SK-N-SH (cell line): Measurements from ENCODE around the gene ROBO1.

Experiments used
- ELF1 ChIP-seq: IDR thresholded peaks from 2 replicates; pipeline ENCODE4 v1.4.0; 2012
- MXI1 ChIP-seq: IDR thresholded peaks from 2 replicates; pipeline ENCODE4 v1.6.1; 2012; ENCODE audit warnings: mild to moderate bottlenecking, low read depth, low read length, improper control_type of control experiment
- POLR2AphosphoS5 ChIP-seq: IDR thresholded peaks from 2 replicates; pipeline ENCODE4 v1.6.1; 2012; ENCODE audit warnings: low read depth, low read length
- SIN3A ChIP-seq: IDR thresholded peaks from 2 replicates; pipeline ENCODE4 v1.6.1; 2012; ENCODE audit warnings: low read depth, mild to moderate bottlenecking, low read length, moderate library complexity, borderline replicate concordance
- TF ChIP-seq, protein P1 (sequence below): fragments of 200-600 bp; sonication (generic); IDR thresholded peaks from 2 replicates; pipeline ENCODE4 v1.6.1; 2017; ENCODE audit warnings: antibody characterized with exemption, mild to moderate bottlenecking, moderate library complexity
- TF ChIP-seq, protein P2 (sequence below): IDR thresholded peaks from 2 replicates; pipeline ENCODE4 v1.6.1; 2012; ENCODE audit warnings: mild to moderate bottlenecking, low read depth, low read length, moderate library complexity

DNA sequence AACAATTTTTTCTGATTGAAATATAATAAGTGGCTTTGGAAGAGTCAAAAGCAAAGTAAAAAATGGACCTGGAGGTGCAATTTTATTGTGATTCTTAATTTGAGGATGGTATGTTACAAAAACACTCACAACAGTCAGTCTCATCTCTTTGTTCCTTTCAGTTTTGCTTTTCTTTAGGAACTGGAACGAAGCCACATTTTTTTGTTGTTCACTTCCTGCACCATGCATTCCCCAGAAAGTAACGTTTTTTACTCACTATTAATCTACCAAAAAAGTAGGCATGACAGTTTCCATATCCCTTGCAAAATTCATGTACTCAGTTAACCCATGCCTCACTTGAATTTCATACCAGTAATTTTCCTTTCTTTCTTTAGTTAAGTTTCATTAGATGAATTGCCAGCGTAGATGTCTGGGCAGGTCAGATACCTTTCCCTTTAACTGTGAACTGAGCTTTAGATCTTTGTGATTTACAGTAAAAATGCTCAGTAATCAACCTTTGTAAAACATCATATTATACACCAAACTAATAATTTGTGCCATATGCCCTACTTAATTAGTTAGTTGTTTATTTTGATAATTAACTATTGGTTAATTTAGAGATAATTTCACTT lies 384.3 kb downstream of the ROBO1 start:
- TF ChIP-seq, protein P1, sequence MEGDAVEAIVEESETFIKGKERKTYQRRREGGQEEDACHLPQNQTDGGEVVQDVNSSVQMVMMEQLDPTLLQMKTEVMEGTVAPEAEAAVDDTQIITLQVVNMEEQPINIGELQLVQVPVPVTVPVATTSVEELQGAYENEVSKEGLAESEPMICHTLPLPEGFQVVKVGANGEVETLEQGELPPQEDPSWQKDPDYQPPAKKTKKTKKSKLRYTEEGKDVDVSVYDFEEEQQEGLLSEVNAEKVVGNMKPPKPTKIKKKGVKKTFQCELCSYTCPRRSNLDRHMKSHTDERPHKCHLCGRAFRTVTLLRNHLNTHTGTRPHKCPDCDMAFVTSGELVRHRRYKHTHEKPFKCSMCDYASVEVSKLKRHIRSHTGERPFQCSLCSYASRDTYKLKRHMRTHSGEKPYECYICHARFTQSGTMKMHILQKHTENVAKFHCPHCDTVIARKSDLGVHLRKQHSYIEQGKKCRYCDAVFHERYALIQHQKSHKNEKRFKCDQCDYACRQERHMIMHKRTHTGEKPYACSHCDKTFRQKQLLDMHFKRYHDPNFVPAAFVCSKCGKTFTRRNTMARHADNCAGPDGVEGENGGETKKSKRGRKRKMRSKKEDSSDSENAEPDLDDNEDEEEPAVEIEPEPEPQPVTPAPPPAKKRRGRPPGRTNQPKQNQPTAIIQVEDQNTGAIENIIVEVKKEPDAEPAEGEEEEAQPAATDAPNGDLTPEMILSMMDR = no peak
- no peak for TF ChIP-seq MXI1
- TF ChIP-seq, protein P2, sequence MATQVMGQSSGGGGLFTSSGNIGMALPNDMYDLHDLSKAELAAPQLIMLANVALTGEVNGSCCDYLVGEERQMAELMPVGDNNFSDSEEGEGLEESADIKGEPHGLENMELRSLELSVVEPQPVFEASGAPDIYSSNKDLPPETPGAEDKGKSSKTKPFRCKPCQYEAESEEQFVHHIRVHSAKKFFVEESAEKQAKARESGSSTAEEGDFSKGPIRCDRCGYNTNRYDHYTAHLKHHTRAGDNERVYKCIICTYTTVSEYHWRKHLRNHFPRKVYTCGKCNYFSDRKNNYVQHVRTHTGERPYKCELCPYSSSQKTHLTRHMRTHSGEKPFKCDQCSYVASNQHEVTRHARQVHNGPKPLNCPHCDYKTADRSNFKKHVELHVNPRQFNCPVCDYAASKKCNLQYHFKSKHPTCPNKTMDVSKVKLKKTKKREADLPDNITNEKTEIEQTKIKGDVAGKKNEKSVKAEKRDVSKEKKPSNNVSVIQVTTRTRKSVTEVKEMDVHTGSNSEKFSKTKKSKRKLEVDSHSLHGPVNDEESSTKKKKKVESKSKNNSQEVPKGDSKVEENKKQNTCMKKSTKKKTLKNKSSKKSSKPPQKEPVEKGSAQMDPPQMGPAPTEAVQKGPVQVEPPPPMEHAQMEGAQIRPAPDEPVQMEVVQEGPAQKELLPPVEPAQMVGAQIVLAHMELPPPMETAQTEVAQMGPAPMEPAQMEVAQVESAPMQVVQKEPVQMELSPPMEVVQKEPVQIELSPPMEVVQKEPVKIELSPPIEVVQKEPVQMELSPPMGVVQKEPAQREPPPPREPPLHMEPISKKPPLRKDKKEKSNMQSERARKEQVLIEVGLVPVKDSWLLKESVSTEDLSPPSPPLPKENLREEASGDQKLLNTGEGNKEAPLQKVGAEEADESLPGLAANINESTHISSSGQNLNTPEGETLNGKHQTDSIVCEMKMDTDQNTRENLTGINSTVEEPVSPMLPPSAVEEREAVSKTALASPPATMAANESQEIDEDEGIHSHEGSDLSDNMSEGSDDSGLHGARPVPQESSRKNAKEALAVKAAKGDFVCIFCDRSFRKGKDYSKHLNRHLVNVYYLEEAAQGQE = no peak
- TF ChIP-seq POLR2AphosphoS5 = no peak
- no peak for TF ChIP-seq SIN3A
- no peak for TF ChIP-seq ELF1
